Testis (tissue), 3 donors: ENCODE results near the gene TASL. TPM values are rescaled to one million over a fixed set of nuclear protein-coding genes. Genes with fewer than 3 reads are reported as not detected.

Experiments
- polyA plus RNA-seq: library from polyadenylated mRNA; stranded (reverse); fragments of 350-450 nt; fragmentation: Illumina TruSeq; extraction: RNeasy Lipid Tissue Mini Kit (QIAGEN cat#74804); gene quantifications from one replicate; pipeline ENCODE4 v1.2.3, GENCODE V29; 2014; ENCODE audit warnings: low read depth, low replicate concordance; ENCODE audit not compliant: insufficient read depth
- small RNA-seq, 2 donors: library from RNA; depleted of rRNA; stranded (forward); fragments of <200 nt; gene quantifications; one replicate each; pipeline ENCODE3, GENCODE V24; 2016
- total RNA-seq, 2 donors: library from RNA; depleted of rRNA; stranded (reverse); fragments of >200 nt; gene quantifications; one replicate each; pipeline ENCODE4 v1.2.3, GENCODE V29; 2016

TASL gene
- total and polyA plus RNA-seq, 3 donors from 2014 or later = 0.25 to 0.66 TPM; not detected in 1

Small RNA genes lying within 50 kb of the gene (small RNA-seq; reads per million reads assigned to genes)
- 0 reads per million in 2 donors for gene CKS1BP6

Other genes with a start within 250 kb of the TASL start
- 1 to 10 TPM; 3.3 to 5.0 TPM for gene GK, start 75.7 kb upstream of the TASL start, total RNA-seq
- gene GK, start 75.7 kb upstream of the TASL start, polyA plus RNA-seq = 10.5 TPM